PC-9 (cell line): Measurements from ENCODE around the gene PTPRC. TPM values are rescaled to one million over a fixed set of nuclear protein-coding genes. Genes with fewer than 3 reads are reported as not detected.
"Not testable (repeated sequence)": the region's sequence is repeated elsewhere in the genome, so short reads cannot be mapped to it uniquely, and the experiment has no call there.

ENCODE experiments used
- BruUV-seq: library from RNA; stranded (reverse); fragments of 400-500 nt; replicated peaks from 2 replicates; lab custom pipeline; 2021; lab: Mats Ljungman, UMichigan
- CTCF ChIA-PET: fragments of 300-600 bp; sonication (Branson Sonifier 250); formaldehyde crosslinking; loops from one replicate; lab custom pipeline; 2022; ENCODE audit warnings: antibody characterized with exemption; lab: Charles Lee
- POLR2A ChIA-PET: fragments of 300-600 bp; sonication (Branson Sonifier 250); formaldehyde crosslinking; loops from one replicate; lab custom pipeline; 2022; ENCODE audit warnings: antibody characterized with exemption; ENCODE audit not compliant: unreplicated experiment; lab: Charles Lee
- DNase-seq, 2 experiments: peaks; one replicate each; pipeline versions ENCODE4 v3.0.0 to v3.0.0-alpha.2; 2015 to 2022; ENCODE audit warnings: mixed read lengths in 1 of 2
- H2AFZ ChIP-seq: fragments of 200-600 bp; sonication (generic); 2 replicates; pipeline ENCODE4 v1.8.1; 2017; ENCODE audit warnings: antibody characterized with exemption
- H3F3A ChIP-seq: fragments of 200-600 bp; sonication (generic); 2 replicates; pipeline ENCODE4 v1.8.1; 2017; ENCODE audit warnings: antibody characterized with exemption, mild to moderate bottlenecking, low read depth; ENCODE audit not compliant: insufficient read depth
- H3K27ac ChIP-seq: fragments of 200-600 bp; sonication (generic); 2 replicates; pipeline ENCODE4 v1.6.1; 2016; ENCODE audit warnings: mixed run types
- H3K27me3 ChIP-seq: fragments of 200-600 bp; sonication (generic); 2 replicates; pipeline ENCODE4 v1.6.1; 2016; ENCODE audit warnings: low read depth, mixed run types; ENCODE audit not compliant: insufficient read depth
- H3K36me3 ChIP-seq: fragments of 200-600 bp; sonication (generic); 2 replicates; pipeline ENCODE4 v1.6.1; 2016; ENCODE audit warnings: low read depth, mixed run types
- H3K4me1 ChIP-seq: fragments of 200-600 bp; sonication (generic); replicated peaks from 2 replicates; pipeline ENCODE4 v1.6.1; 2016; ENCODE audit warnings: mixed run types; ENCODE audit not compliant: insufficient read depth
- H3K4me2 ChIP-seq: fragments of 200-600 bp; sonication (generic); 2 replicates; pipeline ENCODE4 v1.6.1; 2017; ENCODE audit warnings: mixed run types
- H3K4me3 ChIP-seq: fragments of 200-600 bp; sonication (generic); 2 replicates; pipeline ENCODE4 v1.6.1; 2016; ENCODE audit warnings: mixed run types
- H3K79me2 ChIP-seq: fragments of 200-600 bp; sonication (generic); 2 replicates; pipeline ENCODE4 v1.6.1; 2017; ENCODE audit warnings: low read depth, mixed run types
- H3K9me2 ChIP-seq: fragments of 200-600 bp; sonication (generic); 2 replicates; pipeline ENCODE4 v1.8.1; 2017; ENCODE audit warnings: mild to moderate bottlenecking; ENCODE audit not compliant: insufficient read depth
- H3K9me3 ChIP-seq: fragments of 200-600 bp; sonication (generic); 2 replicates; pipeline ENCODE4 v1.8.1; 2016; ENCODE audit warnings: low read depth; ENCODE audit not compliant: insufficient read depth
- H4K20me1 ChIP-seq: fragments of 200-600 bp; sonication (generic); 2 replicates; pipeline ENCODE4 v1.8.1; 2017; ENCODE audit not compliant: insufficient read depth
- EZH2 ChIP-seq: fragments of 200-600 bp; sonication (generic); IDR thresholded peaks from 2 replicates; pipeline ENCODE4 v1.8.0; 2017; ENCODE audit warnings: antibody characterized with exemption, low read depth
- intact Hi-C: fragments of 100-400 bp; cut with micrococcal nuclease; formaldehyde crosslinking; loops from one replicate; pipeline ENCODE4 v1.10.0; 2022; ENCODE audit not compliant: unreplicated experiment
- total RNA-seq: library from RNA; stranded (reverse); gene quantifications from 2 replicates; pipeline ENCODE4 v1.2.3, GENCODE V29; 2021
- TF ChIP-seq, protein P1 (sequence below): fragments of 200-600 bp; sonication (generic); conservative IDR thresholded peaks from 2 replicates; pipeline ENCODE4 v1.6.1; 2017; ENCODE audit warnings: mixed run types, antibody characterized with exemption, mild to moderate bottlenecking, moderate library complexity

Gene PTPRC
- total RNA-seq, 1 experiment from 2014 or later = 0.79 TPM

DNA sequence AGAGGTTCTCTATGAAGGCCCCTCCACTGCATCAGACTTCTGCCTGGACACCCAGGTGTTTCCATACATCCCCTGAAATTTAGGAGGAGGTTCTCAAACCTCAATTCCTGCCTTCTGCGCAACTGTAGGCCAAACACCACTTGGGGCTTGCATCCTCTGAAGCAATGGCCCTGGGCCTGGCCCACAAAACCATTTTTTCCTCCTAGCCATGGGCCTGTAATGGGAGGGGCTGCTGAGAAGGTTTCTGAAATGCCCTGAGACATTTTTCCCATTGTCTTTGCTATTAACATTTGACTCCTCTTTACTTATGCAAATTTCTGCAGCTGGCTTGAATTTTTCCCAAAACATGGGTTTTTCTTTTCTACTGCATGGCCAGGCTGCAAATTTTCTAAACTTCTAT, 37.9 kb upstream of the PTPRC start:
- H3K36me3 ChIP-seq = no peaks in the 10 kb centered on the region
- no peak for TF ChIP-seq EZH2
- TF ChIP-seq, protein P1, sequence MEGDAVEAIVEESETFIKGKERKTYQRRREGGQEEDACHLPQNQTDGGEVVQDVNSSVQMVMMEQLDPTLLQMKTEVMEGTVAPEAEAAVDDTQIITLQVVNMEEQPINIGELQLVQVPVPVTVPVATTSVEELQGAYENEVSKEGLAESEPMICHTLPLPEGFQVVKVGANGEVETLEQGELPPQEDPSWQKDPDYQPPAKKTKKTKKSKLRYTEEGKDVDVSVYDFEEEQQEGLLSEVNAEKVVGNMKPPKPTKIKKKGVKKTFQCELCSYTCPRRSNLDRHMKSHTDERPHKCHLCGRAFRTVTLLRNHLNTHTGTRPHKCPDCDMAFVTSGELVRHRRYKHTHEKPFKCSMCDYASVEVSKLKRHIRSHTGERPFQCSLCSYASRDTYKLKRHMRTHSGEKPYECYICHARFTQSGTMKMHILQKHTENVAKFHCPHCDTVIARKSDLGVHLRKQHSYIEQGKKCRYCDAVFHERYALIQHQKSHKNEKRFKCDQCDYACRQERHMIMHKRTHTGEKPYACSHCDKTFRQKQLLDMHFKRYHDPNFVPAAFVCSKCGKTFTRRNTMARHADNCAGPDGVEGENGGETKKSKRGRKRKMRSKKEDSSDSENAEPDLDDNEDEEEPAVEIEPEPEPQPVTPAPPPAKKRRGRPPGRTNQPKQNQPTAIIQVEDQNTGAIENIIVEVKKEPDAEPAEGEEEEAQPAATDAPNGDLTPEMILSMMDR = no peak
- CTCF ChIA-PET = no interaction called here
- no peaks in the 10 kb centered on the region for H3K9me2 ChIP-seq
- no peak overlapping the region for H3K27ac ChIP-seq
- H2AFZ ChIP-seq = no peak overlapping the region
- H3K4me1 ChIP-seq = no peaks in the 10 kb centered on the region
- DNase-seq = no peak
- 0 out of 2 replicates have a peak, but pooled peaks cover 3% of the 10 kb centered on the region for H3K9me3 ChIP-seq
- H3K79me2 ChIP-seq = no peaks in the 10 kb centered on the region
- H3K27me3 ChIP-seq = no peaks in the 10 kb centered on the region
- no peaks in the 10 kb centered on the region for H3F3A ChIP-seq
- BruUV-seq = no TSS peak
- intact Hi-C loops = no loop called here
- no peaks in the 10 kb centered on the region for H4K20me1 ChIP-seq
- H3K4me3 ChIP-seq = no peak overlapping the region
- no peak overlapping the region for H3K4me2 ChIP-seq
- POLR2A ChIA-PET = no interaction called here

DNA sequence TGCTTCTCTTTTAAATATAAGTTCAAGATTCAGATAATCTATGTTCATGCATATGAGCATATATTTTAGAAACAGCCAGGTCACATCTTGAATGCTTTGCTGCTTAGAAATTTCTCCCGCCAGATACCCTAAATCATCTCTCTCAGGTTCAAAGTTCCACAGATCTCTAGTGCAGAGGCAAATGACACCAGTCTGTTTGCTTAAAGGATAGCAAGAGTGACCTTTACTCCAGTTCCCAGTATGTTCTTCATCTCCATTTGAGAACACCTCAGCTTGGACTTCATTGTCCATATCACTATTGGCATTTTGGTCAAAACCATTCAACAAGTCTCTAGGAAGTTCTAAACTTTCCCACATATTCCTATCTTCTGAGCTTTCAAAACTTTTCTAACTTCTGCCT, 37.5 kb upstream of the PTPRC start:
- H3K4me2 ChIP-seq, BruUV-seq, POLR2A ChIA-PET, H3F3A ChIP-seq, H3K9me3 ChIP-seq, CTCF ChIA-PET, H3K79me2 ChIP-seq, H3K9me2 ChIP-seq, H3K4me1 ChIP-seq, intact Hi-C loops, H3K27ac ChIP-seq, H3K4me3 ChIP-seq, DNase-seq, H3K27me3 ChIP-seq, H2AFZ ChIP-seq, H3K36me3 ChIP-seq, H4K20me1 ChIP-seq: not testable (repeated sequence)

DNA sequence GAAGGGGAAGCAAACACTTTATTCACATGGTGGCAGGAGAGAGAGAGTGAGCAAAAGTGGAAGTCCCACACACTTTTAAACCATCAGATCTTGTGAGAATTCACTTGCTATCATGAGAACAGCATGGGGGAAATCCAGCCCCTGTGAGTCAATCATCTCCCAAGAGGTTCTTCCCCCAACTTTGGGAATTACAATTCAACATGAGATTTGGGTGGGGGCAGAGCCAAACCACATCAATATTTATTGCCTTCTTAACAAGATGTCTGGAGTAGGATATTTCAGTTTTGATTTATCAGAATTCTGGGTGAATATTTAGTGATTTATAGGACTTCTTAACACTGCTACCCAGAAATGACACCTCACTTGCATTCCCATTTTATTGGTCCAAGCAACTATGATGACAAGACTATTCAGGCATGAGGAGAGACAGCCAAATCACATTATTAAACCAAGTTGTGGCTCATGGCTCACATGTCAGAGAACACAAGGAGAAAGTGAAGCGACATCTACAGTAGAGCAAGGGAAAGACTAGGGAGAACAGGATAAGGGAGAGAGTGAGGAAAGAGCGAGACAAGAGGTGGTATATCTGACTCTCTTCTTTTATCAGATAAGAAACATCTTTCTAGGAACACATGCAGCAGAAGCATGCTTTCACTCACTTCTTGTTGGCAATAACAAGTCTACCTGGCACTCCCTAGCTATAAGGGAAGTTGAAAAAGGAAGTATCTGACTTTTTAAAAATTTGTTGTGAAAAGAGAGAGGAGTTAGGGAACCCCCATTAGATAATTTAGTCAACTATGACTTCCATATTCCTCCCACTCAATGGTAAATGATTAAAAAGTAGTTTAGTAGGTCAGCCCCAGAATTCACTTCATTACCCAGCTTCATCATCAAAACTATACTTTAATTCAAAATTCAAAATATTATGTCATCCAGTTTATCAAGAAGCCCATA, 36.6 kb upstream of the PTPRC start:
- Histone ChIP-seq H3K4me2 (no peak overlapping the region), H3K9me2 (no peaks in the 10 kb centered on the region), H3K27ac (no peak overlapping the region), H4K20me1 (no peaks in the 10 kb centered on the region), H3K9me3 (0 out of 2 replicates have a peak, but pooled peaks cover 3% of the 10 kb centered on the region), H3F3A (no peaks in the 10 kb centered on the region), H3K36me3 (no peaks in the 10 kb centered on the region), H3K4me1 (no peaks in the 10 kb centered on the region), H2AFZ (no peak overlapping the region), H3K4me3 (no peak overlapping the region), H3K79me2 (no peaks in the 10 kb centered on the region), H3K27me3 (no peaks in the 10 kb centered on the region)
- ChIA-PET CTCF (no interaction called here), POLR2A (no interaction called here)
- no TSS peak for BruUV-seq
- no peak for DNase-seq
- no peak for TF ChIP-seq EZH2
- TF ChIP-seq, protein P1 = no peak
- intact Hi-C loops = no loop called here
